Upper lobe of right lung (tissue), 1 donor: ENCODE measurements around the gene PKIG. TPM values are rescaled to one million over a fixed set of nuclear protein-coding genes. Genes with fewer than 3 reads are reported as not detected.

Source experiments
- ATAC-seq: fragments of 200-7000 bp; cut with Tn5 transposase; one replicate; pipeline ENCODE4 v1.9.1; 2020; ENCODE audit warnings: mild to moderate bottlenecking, moderate library complexity
- DNase-seq: peaks from one replicate; pipeline ENCODE4 v3.0.0-alpha.2; 2020
- H3K27ac ChIP-seq: fragments of 200-600 bp; one replicate; pipeline ENCODE4 v1.8.0; 2022
- H3K27me3 ChIP-seq: fragments of 200-600 bp; one replicate; pipeline ENCODE4 v1.8.0; 2022; ENCODE audit warnings: mild to moderate bottlenecking
- H3K36me3 ChIP-seq: fragments of 200-600 bp; one replicate; pipeline ENCODE4 v1.8.0; 2022
- H3K4me1 ChIP-seq: fragments of 200-600 bp; one replicate; pipeline ENCODE4 v1.8.0; 2022
- H3K4me3 ChIP-seq: fragments of 200-600 bp; one replicate; pipeline ENCODE4 v1.8.0; 2022; ENCODE audit warnings: mild to moderate bottlenecking
- H3K9me3 ChIP-seq: fragments of 200-600 bp; one replicate; pipeline ENCODE4 v1.8.0; 2022
- CTCF ChIP-seq: fragments of 200-600 bp; IDR thresholded peaks from one replicate; pipeline ENCODE4 v1.8.0; 2022; ENCODE audit warnings: antibody characterized with exemption
- intact Hi-C: fragments of 100-400 bp; cut with DNase I; formaldehyde crosslinking; loops from one replicate; pipeline ENCODE4 v1.11.0; 2022
- total RNA-seq: library from RNA; stranded (reverse); fragmentation: NEBNext Ultra II Directional; extraction: Animal tissue kit (Norgen Biotek cat#: 25700); gene quantifications from one replicate; pipeline ENCODE4 v1.2.1, GENCODE V29; 2021
- donor health status: DM: no; HTN: yes; CAD: no; lungs with severe emphysema.

Gene PKIG
- total RNA-seq, 1 donor from 2014 or later: 88.8 TPM

GRCh38 chr20:44619294-44619693 lies 36.9 kb downstream of the PKIG start:
- DNase-seq (no peak), ATAC-seq (no peak)
- intact Hi-C loops: loop anchor here (10.0 kb wide), 1 partner anchor 234 kb away; no protein-coding TSS in a partner anchor
- TF ChIP-seq CTCF: no peak
- peaks cover 22% of the 10 kb centered on the region for H3K4me1 ChIP-seq
- peaks cover 59% of the 10 kb centered on the region for H3K36me3 ChIP-seq
- H3K27ac ChIP-seq: no peak overlapping the region
- H3K27me3 ChIP-seq: no peaks in the 10 kb centered on the region
- no peak overlapping the region for H3K4me3 ChIP-seq
- no peaks in the 10 kb centered on the region for H3K9me3 ChIP-seq

GRCh38 chr20:44620030-44620429 lies 37.7 kb downstream of the PKIG start:
- peaks cover 15% of the 10 kb centered on the region for H3K4me1 ChIP-seq
- ATAC-seq (no peak), DNase-seq (no peak)
- H3K27ac ChIP-seq: no peak overlapping the region
- no peak for TF ChIP-seq CTCF
- intact Hi-C loops: no loop called here
- H3K36me3 ChIP-seq: peaks cover 51% of the 10 kb centered on the region
- no peaks in the 10 kb centered on the region for H3K9me3 ChIP-seq
- H3K27me3 ChIP-seq: no peaks in the 10 kb centered on the region
- no peak overlapping the region for H3K4me3 ChIP-seq

- H3K4me1 ChIP-seq: peaks cover 2% of the 10 kb centered on the region
- no peak overlapping the region for H3K27ac ChIP-seq
- H3K9me3 ChIP-seq: no peaks in the 10 kb centered on the region
- no peaks in the 10 kb centered on the region for H3K27me3 ChIP-seq
- H3K36me3 ChIP-seq: peaks cover 38% of the 10 kb centered on the region
- ATAC-seq (no peak), DNase-seq (no peak)
- no peak for TF ChIP-seq CTCF
- intact Hi-C loops: no loop called here
- H3K4me3 ChIP-seq: no peak overlapping the region
Observed at GRCh38 chr20:44621325-44621724, 38.9 kb downstream of the PKIG start.

- Histone ChIP-seq H3K36me3 (peaks cover 32% of the 10 kb centered on the region), H3K9me3 (no peaks in the 10 kb centered on the region), H3K4me3 (no peak overlapping the region), H3K4me1 (no peaks in the 10 kb centered on the region), H3K27me3 (no peaks in the 10 kb centered on the region), H3K27ac (no peak overlapping the region)
- ATAC-seq (no peak), DNase-seq (no peak)
- TF ChIP-seq CTCF: no peak
- intact Hi-C loops: no loop called here
Observed at GRCh38 chr20:44621939-44622338, 39.6 kb downstream of the PKIG start.

- H3K27ac ChIP-seq: no peak overlapping the region
- H3K36me3 ChIP-seq: peaks cover 27% of the 10 kb centered on the region
- ATAC-seq (no peak), DNase-seq (no peak)
- no peak for TF ChIP-seq CTCF
- no peaks in the 10 kb centered on the region for H3K9me3 ChIP-seq
- intact Hi-C loops: no loop called here
- H3K27me3 ChIP-seq: no peaks in the 10 kb centered on the region
- no peak overlapping the region for H3K4me3 ChIP-seq
- H3K4me1 ChIP-seq: no peaks in the 10 kb centered on the region
Observed at GRCh38 chr20:44622501-44623270, 40.3 kb downstream of the PKIG start.
